ENCODE measurements around the gene CADM1. TPM values are rescaled to one million over a fixed set of nuclear protein-coding genes. Genes with fewer than 3 reads are reported as not detected.

The CADM1 gene
- total RNA-seq (1 to 10 TPM; 3.8 to 5.6 TPM), polyA plus RNA-seq (1 to 10 TPM; 2.8 to 2.9 TPM)

- Histone ChIP-seq H3K4me3 (ENCODE audit: low read length in 2 of 2) (peak within 1 kb of the TSS; percentile 54 to 57), H3K27me3 (ENCODE audit: insufficient read depth, low read length) (peaks cover 26% of the 10 kb centered on the region), H3K4me1 (ENCODE audit: insufficient read depth, low read length) (peaks cover 31% of the 10 kb centered on the region), H3K27ac (ENCODE audit: low read depth, low read length) (no peak within 1 kb of the TSS), H3K9me3 (ENCODE audit: control insufficient read depth in 1 of 2, low read length in 2 of 2) (no peaks in the 10 kb centered on the region), H3K36me3 (ENCODE audit: insufficient read depth, low read length) (no peaks in the 10 kb centered on the region)
- ChIA-PET POLR2A (ENCODE audit: partially characterized antibody) (no interaction called here), CTCF (ENCODE audit: partially characterized antibody) (interaction anchor here (1.3 kb wide), 1 partner anchor 9 kb away, joined by 3 read pairs; no protein-coding TSS in a partner anchor)
- intact Hi-C loops (cut with micrococcal nuclease), result loop anchor here (2.0 to 10.0 kb wide), 3 partner anchors 170 to 1060 kb away; no protein-coding TSS in a partner anchor
- H3K4me1 Mint-ChIP-seq, result peaks cover 4 to 11% (median 5%) of the 10 kb centered on the region in 4 donors
- peaks cover 0 to 8% (median 3%) of the 10 kb centered on the region in 8 donors for H3K9me3 Mint-ChIP-seq
- peak within 1 kb of the TSS; percentile 84 to 91 (median 85) for H3K4me3 Mint-ChIP-seq
- H3K36me3 Mint-ChIP-seq, result peaks cover 0 to 1% of the 10 kb centered on the region in 2 donors
- peak; percentile 74 to 91 (median 79) for DNase-seq
- H3K27ac Mint-ChIP-seq, result peak within 1 kb of the TSS in 5 of 7 donors; percentile 56 to 82 (median 77)
- H3K27me3 Mint-ChIP-seq, result peaks cover 9 to 18% of the 10 kb centered on the region in 2 donors
These were observed at the start of gene CADM1 for GRCh38 chr11:115504276-115505158. TSS of gene CADM1 (minus strand) at chr11:115504415.

- Histone ChIP-seq H3K27ac (ENCODE audit: low read depth, low read length) (no peak overlapping the region), H3K36me3 (ENCODE audit: insufficient read depth, low read length) (no peaks in the 10 kb centered on the region), H3K4me3 (ENCODE audit: low read length in 2 of 2) (no peak overlapping the region), H3K27me3 (ENCODE audit: insufficient read depth, low read length) (no peaks in the 10 kb centered on the region), H3K9me3 (ENCODE audit: control insufficient read depth in 1 of 2, low read length in 2 of 2) (no peaks in the 10 kb centered on the region), H3K4me1 (ENCODE audit: insufficient read depth, low read length) (no peaks in the 10 kb centered on the region)
- Mint-ChIP-seq H3K9me3 (peaks cover 0 to 5% (median 0%) of the 10 kb centered on the region in 8 donors), H3K36me3 (no peaks in the 10 kb centered on the region), H3K4me1 (peaks cover 0 to 3% (median 0%) of the 10 kb centered on the region in 4 donors), H3K4me3 (no peak overlapping the region), H3K27me3 (no peaks in the 10 kb centered on the region), H3K27ac (no peak overlapping the region)
- ChIA-PET POLR2A (ENCODE audit: partially characterized antibody) (no interaction called here), CTCF (ENCODE audit: partially characterized antibody) (no interaction called here)
- DNase-seq, result no peak
- intact Hi-C loops (cut with micrococcal nuclease), result no loop called here
These were observed 48.7 kb upstream of the CADM1 start for GRCh38 chr11:115552773-115553438.

DNA sequence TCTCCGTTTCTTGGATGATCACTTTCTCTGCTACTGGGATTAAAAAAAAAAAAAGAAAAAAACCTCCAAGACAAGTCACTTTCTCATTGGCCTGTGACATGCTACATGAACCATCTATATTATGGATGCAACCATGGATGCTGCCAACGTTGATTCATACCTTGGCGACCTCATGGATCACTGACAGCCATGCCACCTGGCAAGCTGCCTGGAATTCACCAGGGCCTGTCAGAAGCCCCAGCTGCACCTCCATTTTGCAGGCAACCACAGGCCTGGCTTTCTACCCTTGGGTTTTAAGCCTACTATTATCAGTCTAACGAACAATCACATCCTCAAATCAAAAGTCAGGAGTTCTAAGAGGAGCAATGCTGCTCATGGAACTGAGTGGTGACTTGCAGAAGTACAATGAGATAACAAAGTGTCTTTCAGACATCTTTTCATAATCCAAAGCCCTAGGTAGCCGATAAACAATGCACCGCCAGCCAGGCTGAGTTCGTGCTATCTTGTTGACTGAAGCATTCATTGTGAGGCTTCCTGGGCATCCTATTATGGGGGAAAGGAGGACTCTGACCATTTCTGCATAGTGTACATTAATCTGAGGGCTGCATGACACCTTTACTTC lies 48.0 kb upstream of the CADM1 start:
- Histone ChIP-seq H3K9me3 (ENCODE audit: control insufficient read depth in 1 of 2, low read length in 2 of 2) (no peaks in the 10 kb centered on the region), H3K4me3 (ENCODE audit: low read length in 2 of 2) (no peak overlapping the region), H3K27me3 (ENCODE audit: insufficient read depth, low read length) (no peaks in the 10 kb centered on the region), H3K4me1 (ENCODE audit: insufficient read depth, low read length) (no peaks in the 10 kb centered on the region), H3K36me3 (ENCODE audit: insufficient read depth, low read length) (no peaks in the 10 kb centered on the region), H3K27ac (ENCODE audit: low read depth, low read length) (no peak overlapping the region)
- Mint-ChIP-seq H3K27me3 (no peaks in the 10 kb centered on the region), H3K9me3 (peaks cover 0 to 5% (median 0%) of the 10 kb centered on the region in 8 donors), H3K4me3 (no peak overlapping the region), H3K4me1 (peaks cover 0 to 3% (median 0%) of the 10 kb centered on the region in 4 donors), H3K27ac (no peak overlapping the region), H3K36me3 (no peaks in the 10 kb centered on the region)
- intact Hi-C loops (cut with micrococcal nuclease), result no loop called here
- CTCF ChIA-PET (ENCODE audit: partially characterized antibody), result no interaction called here
- POLR2A ChIA-PET (ENCODE audit: partially characterized antibody), result no interaction called here
- DNase-seq, result no peak

- Histone ChIP-seq H3K27ac (ENCODE audit: low read depth, low read length) (no peak overlapping the region), H3K27me3 (ENCODE audit: insufficient read depth, low read length) (no peaks in the 10 kb centered on the region), H3K4me1 (ENCODE audit: insufficient read depth, low read length) (no peaks in the 10 kb centered on the region), H3K9me3 (ENCODE audit: control insufficient read depth in 1 of 2, low read length in 2 of 2) (no peaks in the 10 kb centered on the region), H3K36me3 (ENCODE audit: insufficient read depth, low read length) (no peaks in the 10 kb centered on the region), H3K4me3 (ENCODE audit: low read length in 2 of 2) (no peak overlapping the region)
- ChIA-PET CTCF (ENCODE audit: partially characterized antibody) (no interaction called here), POLR2A (ENCODE audit: partially characterized antibody) (no interaction called here)
- peaks cover 0 to 5% (median 0%) of the 10 kb centered on the region in 8 donors for H3K9me3 Mint-ChIP-seq
- H3K4me3 Mint-ChIP-seq, result no peak overlapping the region
- H3K36me3 Mint-ChIP-seq, result no peaks in the 10 kb centered on the region
- peaks cover 0 to 3% (median 0%) of the 10 kb centered on the region in 4 donors for H3K4me1 Mint-ChIP-seq
- DNase-seq, result no peak
- H3K27me3 Mint-ChIP-seq, result peaks cover 0 to 2% of the 10 kb centered on the region in 2 donors
- no peak overlapping the region for H3K27ac Mint-ChIP-seq
- intact Hi-C loops (cut with micrococcal nuclease), result no loop called here
These were observed 46.3 kb upstream of the CADM1 start for GRCh38 chr11:115550291-115551059.

GRCh38 chr11:115548878-115549528 lies 44.8 kb upstream of the CADM1 start:
- Mint-ChIP-seq H3K4me3 (no peak overlapping the region), H3K27me3 (peaks cover 0 to 2% of the 10 kb centered on the region in 2 donors), H3K4me1 (peaks cover 0 to 3% (median 0%) of the 10 kb centered on the region in 4 donors), H3K9me3 (peaks cover 0 to 5% (median 0%) of the 10 kb centered on the region in 8 donors), H3K36me3 (no peaks in the 10 kb centered on the region), H3K27ac (no peak overlapping the region)
- ChIA-PET CTCF (ENCODE audit: partially characterized antibody) (no interaction called here), POLR2A (ENCODE audit: partially characterized antibody) (no interaction called here)
- Histone ChIP-seq H3K36me3 (ENCODE audit: insufficient read depth, low read length) (no peaks in the 10 kb centered on the region), H3K4me3 (ENCODE audit: low read length in 2 of 2) (no peak overlapping the region), H3K27me3 (ENCODE audit: insufficient read depth, low read length) (no peaks in the 10 kb centered on the region), H3K9me3 (ENCODE audit: control insufficient read depth in 1 of 2, low read length in 2 of 2) (no peaks in the 10 kb centered on the region), H3K27ac (ENCODE audit: low read depth, low read length) (no peak overlapping the region), H3K4me1 (ENCODE audit: insufficient read depth, low read length) (no peaks in the 10 kb centered on the region)
- DNase-seq, result no peak
- intact Hi-C loops (cut with micrococcal nuclease), result no loop called here

- H3K27ac Mint-ChIP-seq, result no peak overlapping the region
- H3K9me3 ChIP-seq (ENCODE audit: control insufficient read depth in 1 of 2, low read length in 2 of 2), result no peaks in the 10 kb centered on the region
- DNase-seq, result no peak
- no peak overlapping the region for H3K4me3 Mint-ChIP-seq
- ChIA-PET CTCF (ENCODE audit: partially characterized antibody) (no interaction called here), POLR2A (ENCODE audit: partially characterized antibody) (no interaction called here)
- no peaks in the 10 kb centered on the region for H3K36me3 ChIP-seq (ENCODE audit: insufficient read depth, low read length)
- no peak overlapping the region for H3K27ac ChIP-seq (ENCODE audit: low read depth, low read length)
- H3K4me3 ChIP-seq (ENCODE audit: low read length in 2 of 2), result no peak overlapping the region
- no peaks in the 10 kb centered on the region for H3K36me3 Mint-ChIP-seq
- H3K4me1 Mint-ChIP-seq, result peaks cover 0 to 3% (median 0%) of the 10 kb centered on the region in 4 donors
- H3K4me1 ChIP-seq (ENCODE audit: insufficient read depth, low read length), result no peaks in the 10 kb centered on the region
- H3K27me3 ChIP-seq (ENCODE audit: insufficient read depth, low read length), result no peaks in the 10 kb centered on the region
- peaks cover 0 to 3% (median 0%) of the 10 kb centered on the region in 8 donors for H3K9me3 Mint-ChIP-seq
- intact Hi-C loops (cut with micrococcal nuclease), result no loop called here
- peaks cover 0 to 2% of the 10 kb centered on the region in 2 donors for H3K27me3 Mint-ChIP-seq
These were observed 41.5 kb upstream of the CADM1 start for GRCh38 chr11:115545581-115546210.

Measured in CD4-positive, alpha-beta memory T cell (primary cell).